Suppressor macrophage treated with lipopolysaccharide for 1 hour (primary cell): ENCODE data around the gene NCF2.

Source experiments
- DNase-seq, 3 donors: peaks; one replicate each; pipeline ENCODE4 v3.0.0-alpha.2; 2020 to 2022

Gene NCF2

GRCh38 chr1:183550915-183551314, 39.3 kb downstream of the NCF2 start:
- DNase-seq: peak in 2 of 3 donors; percentile 46 to 64

- DNase-seq: peak in 2 of 3 donors; percentile 36 to 64
These were observed 42.1 kb downstream of the NCF2 start for GRCh38 chr1:183548116-183548515.

DNA sequence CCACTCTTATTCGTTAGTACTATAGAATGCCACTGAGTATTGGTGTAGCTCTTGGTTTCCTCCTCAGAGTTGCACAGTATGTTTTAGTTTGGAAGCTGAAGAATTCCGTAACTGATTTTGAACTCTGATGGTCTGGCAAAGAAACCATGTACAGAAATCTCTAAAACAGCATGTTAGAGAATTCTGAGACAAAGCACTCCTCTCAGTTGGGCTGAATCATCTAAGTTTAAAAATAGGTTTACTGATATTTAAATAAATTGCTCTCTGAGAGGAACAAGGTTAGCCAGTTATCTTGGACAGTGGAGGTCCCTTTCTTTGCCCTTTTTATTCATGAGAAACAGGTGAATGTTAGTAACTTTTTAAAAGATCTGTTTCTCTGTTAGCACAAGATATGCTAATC, 43.8 kb downstream of the NCF2 start:
- no peak for DNase-seq

DNA sequence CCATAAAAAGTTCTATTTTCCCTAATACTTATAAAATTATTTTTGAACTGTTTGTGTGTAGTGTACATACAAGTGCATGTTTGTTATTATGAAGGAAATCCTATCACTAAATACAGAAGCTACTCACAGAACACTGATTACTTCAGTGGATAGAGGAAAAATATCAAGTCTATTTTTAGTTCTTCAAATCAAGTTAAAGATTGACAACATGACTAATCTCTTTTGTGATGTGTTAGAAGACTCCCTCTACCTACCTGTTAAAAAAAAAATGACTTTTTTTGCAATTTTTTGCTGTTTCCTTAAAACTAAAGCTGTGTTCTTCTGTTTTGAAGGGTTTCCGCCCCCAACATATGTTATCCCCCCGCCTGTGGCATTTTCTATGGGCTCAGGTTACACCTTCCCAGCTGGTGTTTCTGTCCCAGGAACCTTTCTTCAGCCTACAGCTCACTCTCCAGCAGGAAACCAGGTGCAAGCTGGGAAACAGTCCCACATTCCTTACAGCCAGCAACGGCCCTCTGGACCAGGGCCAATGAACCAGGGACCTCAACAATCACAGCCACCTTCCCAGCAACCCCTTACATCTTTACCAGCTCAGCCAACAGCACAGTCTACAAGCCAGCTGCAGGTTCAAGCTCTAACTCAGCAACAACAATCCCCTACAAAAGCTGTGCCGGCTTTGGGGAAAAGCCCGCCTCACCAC, 45.5 kb downstream of the NCF2 start:
- DNase-seq: no peak

- peak; percentile 63 to 75 (median 69) for DNase-seq
These were observed 46.5 kb downstream of the NCF2 start for GRCh38 chr1:183543619-183544204.

GRCh38 chr1:183537405-183537804, 52.9 kb downstream of the NCF2 start:
- DNase-seq: no peak

DNA sequence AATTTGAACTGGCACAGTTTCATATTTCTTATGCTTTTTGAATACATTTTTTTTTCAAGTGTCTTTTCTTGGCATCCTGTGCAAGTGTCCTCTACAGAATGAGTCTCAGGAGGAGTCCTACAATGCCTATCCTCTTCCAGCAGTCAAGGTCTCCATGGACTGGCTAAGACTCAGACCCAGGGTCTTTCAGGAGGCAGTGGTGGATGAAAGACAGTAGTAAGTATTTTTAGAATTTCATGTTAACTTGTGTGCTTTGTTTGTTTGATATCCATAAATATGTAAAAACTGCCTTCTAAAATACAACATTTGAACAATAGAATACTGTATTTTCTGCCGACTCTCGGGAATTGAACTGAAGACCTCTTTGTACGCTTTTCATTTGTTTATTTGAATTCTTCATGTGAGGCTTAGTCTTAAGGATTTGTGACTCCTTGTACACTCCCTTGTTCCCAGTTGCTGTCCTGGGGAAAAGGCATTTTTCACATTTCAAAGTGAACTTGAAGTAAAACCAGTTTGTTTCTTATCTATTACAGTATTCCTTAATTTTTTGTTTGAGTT, 56.6 kb downstream of the NCF2 start:
- no peak for DNase-seq

DNA sequence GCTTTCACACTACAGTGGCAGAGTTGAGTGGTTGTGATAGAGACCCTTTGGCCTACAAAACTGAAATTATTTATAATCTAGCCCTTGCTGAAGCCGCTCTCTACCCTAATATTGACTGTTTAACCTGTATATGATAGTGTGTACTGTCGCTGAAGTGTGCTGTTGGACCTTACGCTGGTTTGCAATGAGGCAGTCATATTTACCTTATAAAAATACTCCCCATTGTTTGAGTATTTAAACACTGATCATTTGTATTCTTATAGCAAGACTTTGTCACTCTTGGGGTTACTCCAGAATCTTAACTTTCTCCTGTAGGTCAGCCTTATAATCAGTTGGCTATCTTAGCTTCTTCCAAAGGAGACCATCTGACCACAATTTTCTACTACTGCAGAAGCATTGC, 61.7 kb downstream of the NCF2 start:
- no peak for DNase-seq

- no peak for DNase-seq
These were observed 68.2 kb downstream of the NCF2 start for GRCh38 chr1:183522104-183522503.

DNA sequence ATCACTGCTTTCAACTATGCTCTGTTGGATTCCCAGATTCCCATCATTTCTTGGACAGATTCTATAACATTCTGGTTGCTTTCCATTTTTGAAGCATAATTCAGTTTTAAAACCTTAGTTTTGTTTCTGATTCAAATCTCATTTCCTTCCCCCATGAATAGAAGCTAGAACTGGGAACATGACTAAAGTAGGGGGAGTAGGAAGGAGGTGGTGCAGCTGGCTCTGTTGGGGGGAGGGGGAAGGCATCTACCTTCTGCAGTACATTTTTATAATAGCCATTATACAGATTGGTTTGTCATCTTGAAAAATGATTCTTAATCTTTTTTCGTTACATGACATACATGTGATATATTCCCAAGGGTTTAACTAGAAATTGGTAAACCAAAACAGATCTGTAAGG, 69.9 kb downstream of the NCF2 start:
- DNase-seq: no peak

DNA sequence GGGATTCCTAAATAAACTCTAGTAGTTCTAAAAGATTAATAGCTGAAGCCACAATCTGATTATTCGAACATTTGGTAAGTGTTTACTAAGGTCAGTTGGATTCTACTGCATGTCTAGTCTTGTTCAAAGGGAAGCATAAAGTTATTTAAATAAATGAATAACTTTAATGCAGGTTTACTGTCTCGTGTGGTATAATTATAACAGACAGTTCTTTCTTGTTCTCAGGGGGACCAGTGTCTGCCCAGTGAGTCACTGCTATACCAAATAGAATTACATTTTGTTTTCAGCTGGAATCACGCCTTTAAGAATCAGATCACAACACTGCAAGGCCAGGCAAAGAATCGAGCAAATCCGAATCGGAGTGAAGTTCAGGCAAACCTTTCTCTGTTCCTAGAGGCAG, 72.9 kb downstream of the NCF2 start:
- no peak for DNase-seq

DNA sequence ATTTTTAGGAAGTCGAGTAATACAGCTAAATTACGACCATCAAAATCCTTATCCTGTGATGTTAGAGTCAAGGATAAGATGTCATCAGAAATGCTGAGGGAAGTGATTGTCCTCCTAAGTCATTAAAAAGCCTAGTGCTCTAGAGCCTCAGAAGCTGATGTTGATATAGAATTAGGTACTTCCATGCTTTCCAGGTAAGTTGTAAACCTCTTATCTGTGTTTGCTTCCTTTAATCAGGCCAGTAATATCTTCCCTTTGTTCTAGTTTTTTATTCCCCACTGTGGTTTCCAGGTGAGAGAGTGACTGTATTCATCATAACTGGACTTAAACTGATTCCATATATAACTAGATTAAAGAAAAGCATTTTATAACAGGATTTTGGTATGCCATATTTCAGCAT, 73.5 kb downstream of the NCF2 start:
- no peak for DNase-seq

GRCh38 chr1:183515002-183515689, 75.1 kb downstream of the NCF2 start:
- peak; percentile 6 to 42 (median 25) for DNase-seq

- no peak for DNase-seq
These were observed 76.0 kb downstream of the NCF2 start for GRCh38 chr1:183514235-183514634.

- no peak for DNase-seq
These were observed 77.8 kb downstream of the NCF2 start for GRCh38 chr1:183512450-183512849.

- no peak for DNase-seq
These were observed 81.6 kb downstream of the NCF2 start for GRCh38 chr1:183508694-183509093.

- no peak for DNase-seq
These were observed 83.7 kb downstream of the NCF2 start for GRCh38 chr1:183506561-183506960.
